Activated T-helper 2 cell treated with anti-CD3 and anti-CD28 coated beads, Interferon-gamma antibody, Interleukin-2, Interleukin-4, amounts not matched to agents 10 μg/mL and 5 μg/mL and 100 μg/mL, durations not matched to agents 14 hours and 24 hours and 36 hours (primary cell): ENCODE data around the gene SCLY. TPM values are rescaled to one million over a fixed set of nuclear protein-coding genes. Genes with fewer than 3 reads are reported as not detected.
"Not testable (repeated sequence)": the region's sequence is repeated elsewhere in the genome, so short reads cannot be mapped to it uniquely, and the experiment has no call there.

Experiments used
- DNase-seq: peaks from one replicate; pipeline ENCODE4 v3.0.0; 2021; ENCODE audit warnings: low spot score
- H3K27ac Mint-ChIP-seq: one replicate; pipeline ENCODE4 v1.8.0; 2021; ENCODE audit warnings: mixed read lengths
- H3K27me3 Mint-ChIP-seq: one replicate; pipeline ENCODE4 v1.8.0; 2021; ENCODE audit warnings: low read depth, mixed read lengths
- H3K36me3 Mint-ChIP-seq: one replicate; pipeline ENCODE4 v1.8.0; 2021; ENCODE audit warnings: low read depth, mixed read lengths
- H3K4me1 Mint-ChIP-seq: one replicate; pipeline ENCODE4 v1.8.0; 2021; ENCODE audit warnings: low read depth, mixed read lengths
- H3K4me3 Mint-ChIP-seq: one replicate; pipeline ENCODE4 v1.8.0; 2021; ENCODE audit warnings: low read depth, mild to moderate bottlenecking, moderate library complexity, mixed read lengths
- H3K9me3 Mint-ChIP-seq: one replicate; pipeline ENCODE4 v1.8.0; 2021; ENCODE audit warnings: mixed read lengths
- intact Hi-C: fragments of 100-400 bp; cut with micrococcal nuclease; formaldehyde crosslinking; loops from one replicate; pipeline ENCODE4 v1.15.1; 2023
- total RNA-seq: library from RNA; stranded (reverse); gene quantifications from 2 replicates; pipeline ENCODE4 v1.2.3, GENCODE V29; 2022

Gene SCLY
- total RNA-seq, 1 donor from 2014 or later: 102 TPM

GRCh38 chr2:238065071-238065846 is 4.5 kb downstream of the SCLY start:
- H3K27ac Mint-ChIP-seq: peak overlapping the region; percentile 12
- peaks cover 17% of the 10 kb centered on the region for H3K9me3 Mint-ChIP-seq
- peaks cover 69% of the 10 kb centered on the region for H3K4me1 Mint-ChIP-seq
- intact Hi-C loops: loop anchor here (10.0 kb wide), 1 partner anchor 630 kb away; no protein-coding TSS in a partner anchor
- no peak overlapping the region for H3K4me3 Mint-ChIP-seq
- peaks cover 79% of the 10 kb centered on the region for H3K36me3 Mint-ChIP-seq
- no peaks in the 10 kb centered on the region for H3K27me3 Mint-ChIP-seq
- DNase-seq: no peak

- Mint-ChIP-seq H3K4me1 (peaks cover 69% of the 10 kb centered on the region), H3K27ac (peak overlapping the region; percentile 69), H3K9me3 (peaks cover 17% of the 10 kb centered on the region), H3K27me3 (no peaks in the 10 kb centered on the region), H3K4me3 (no peak overlapping the region), H3K36me3 (peaks cover 81% of the 10 kb centered on the region)
- DNase-seq: no peak
- intact Hi-C loops: loop anchor here (10.0 kb wide), 1 partner anchor 631 kb away; no protein-coding TSS in a partner anchor
Measured at GRCh38 chr2:238066218-238066617, 5.4 kb downstream of the SCLY start.

GRCh38 chr2:238066718-238067117 is 5.9 kb downstream of the SCLY start:
- H3K9me3 Mint-ChIP-seq: peaks cover 19% of the 10 kb centered on the region
- peaks cover 66% of the 10 kb centered on the region for H3K4me1 Mint-ChIP-seq
- not testable (repeated sequence) for H3K4me3 Mint-ChIP-seq, H3K27me3 Mint-ChIP-seq, DNase-seq
- H3K27ac Mint-ChIP-seq: peak overlapping the region; percentile 69
- intact Hi-C loops: loop anchor here (10.0 kb wide), 1 partner anchor 632 kb away; no protein-coding TSS in a partner anchor
- peaks cover 80% of the 10 kb centered on the region for H3K36me3 Mint-ChIP-seq

DNA sequence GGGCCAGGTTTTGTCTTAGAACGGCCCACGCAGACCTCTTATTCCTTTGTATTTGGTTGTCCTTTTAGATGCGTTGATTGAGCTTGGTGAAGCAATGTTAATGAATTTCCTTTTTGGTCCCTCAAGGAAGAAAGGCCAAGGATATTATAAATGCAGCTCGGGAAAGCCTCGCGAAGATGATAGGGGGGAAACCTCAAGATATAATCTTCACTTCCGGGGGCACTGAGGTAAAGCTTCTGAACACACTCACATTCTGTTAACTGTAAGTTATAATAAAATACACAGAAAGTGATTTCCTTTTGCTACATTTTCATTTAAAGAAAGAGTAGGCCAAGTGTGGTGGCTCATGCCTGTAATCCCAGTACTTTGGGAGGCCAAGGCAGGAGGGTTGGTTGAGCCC is 7.1 kb downstream of the SCLY start:
- no peak for DNase-seq
- H3K4me3 Mint-ChIP-seq: no peak overlapping the region
- H3K27ac Mint-ChIP-seq: peak overlapping the region; percentile 24
- peaks cover 29% of the 10 kb centered on the region for H3K9me3 Mint-ChIP-seq
- peaks cover 84% of the 10 kb centered on the region for H3K36me3 Mint-ChIP-seq
- H3K4me1 Mint-ChIP-seq: peaks cover 64% of the 10 kb centered on the region
- H3K27me3 Mint-ChIP-seq: no peaks in the 10 kb centered on the region
- intact Hi-C loops: loop anchor here (10.0 kb wide), 1 partner anchor 633 kb away; no protein-coding TSS in a partner anchor

GRCh38 chr2:238069021-238069709 is 8.4 kb downstream of the SCLY start:
- no peak for DNase-seq
- peak overlapping the region; percentile 60 for H3K4me3 Mint-ChIP-seq
- peaks cover 35% of the 10 kb centered on the region for H3K9me3 Mint-ChIP-seq
- intact Hi-C loops: loop anchor here (10.0 kb wide), 1 partner anchor 634 kb away; no protein-coding TSS in a partner anchor
- H3K27ac Mint-ChIP-seq: peak overlapping the region; percentile 65
- no peaks in the 10 kb centered on the region for H3K27me3 Mint-ChIP-seq
- peaks cover 88% of the 10 kb centered on the region for H3K36me3 Mint-ChIP-seq
- H3K4me1 Mint-ChIP-seq: peaks cover 53% of the 10 kb centered on the region

DNA sequence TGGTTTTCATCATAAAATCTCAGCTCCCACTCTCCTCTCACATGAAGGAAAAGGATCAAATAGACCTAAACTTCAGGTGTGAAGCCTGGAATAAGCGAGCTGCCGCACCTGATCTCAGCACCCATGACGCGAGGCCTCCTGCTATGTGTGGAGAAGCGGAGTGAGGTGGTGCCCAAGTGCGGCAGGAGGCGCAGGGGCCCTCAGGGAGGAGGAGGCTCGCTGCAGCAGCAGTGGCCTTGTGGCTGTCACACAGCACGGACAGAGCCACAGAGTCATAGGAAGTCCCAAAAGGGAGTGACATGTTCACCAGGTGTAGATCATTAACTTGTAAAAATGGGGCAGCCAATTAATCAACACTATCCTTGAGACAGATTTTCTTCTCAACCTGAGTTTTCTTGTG is 9.1 kb downstream of the SCLY start:
- no peak for DNase-seq
- Mint-ChIP-seq H3K9me3 (peaks cover 37% of the 10 kb centered on the region), H3K27ac (peak overlapping the region; percentile 65), H3K36me3 (peaks cover 89% of the 10 kb centered on the region), H3K27me3 (no peaks in the 10 kb centered on the region), H3K4me3 (no peak overlapping the region), H3K4me1 (peaks cover 51% of the 10 kb centered on the region)
- intact Hi-C loops: loop anchor here (10.0 kb wide), 1 partner anchor 635 kb away; no protein-coding TSS in a partner anchor

GRCh38 chr2:238075397-238075796 is 14.6 kb downstream of the SCLY start:
- no peak overlapping the region for H3K4me3 Mint-ChIP-seq
- no peak for DNase-seq
- H3K4me1 Mint-ChIP-seq: peaks cover 21% of the 10 kb centered on the region
- intact Hi-C loops: no loop called here
- H3K9me3 Mint-ChIP-seq: peaks cover 25% of the 10 kb centered on the region
- no peaks in the 10 kb centered on the region for H3K27me3 Mint-ChIP-seq
- H3K27ac Mint-ChIP-seq: no peak overlapping the region
- H3K36me3 Mint-ChIP-seq: peaks cover 88% of the 10 kb centered on the region

GRCh38 chr2:238077292-238077691 is 16.5 kb downstream of the SCLY start:
- Mint-ChIP-seq H3K27ac (no peak overlapping the region), H3K4me3 (no peak overlapping the region), H3K36me3 (peaks cover 93% of the 10 kb centered on the region), H3K27me3 (no peaks in the 10 kb centered on the region), H3K4me1 (peaks cover 14% of the 10 kb centered on the region), H3K9me3 (peaks cover 18% of the 10 kb centered on the region)
- intact Hi-C loops: no loop called here
- DNase-seq: no peak

DNA sequence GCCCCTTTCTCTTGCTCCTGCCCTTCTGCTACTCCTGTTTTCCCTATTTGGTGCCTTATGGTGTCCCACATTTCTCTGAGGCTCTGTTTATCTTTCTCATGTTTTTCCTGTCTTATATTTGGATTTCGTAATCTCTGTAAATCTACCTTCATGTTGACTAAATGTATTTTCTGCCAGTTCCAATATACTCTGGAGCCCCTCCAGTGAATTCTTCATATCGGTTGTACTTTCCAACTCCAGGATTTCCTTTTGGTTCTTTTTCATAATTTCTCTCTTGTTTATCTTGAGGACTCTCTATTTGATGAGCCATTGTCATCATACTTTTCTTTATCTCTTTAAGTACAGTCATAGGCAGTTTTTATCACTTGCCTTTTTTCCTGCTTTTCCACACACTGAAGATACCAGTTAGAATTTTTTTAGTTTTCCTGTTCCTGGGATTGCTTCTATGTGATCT is 19.1 kb downstream of the SCLY start:
- H3K27ac Mint-ChIP-seq: no peak overlapping the region
- H3K4me3 Mint-ChIP-seq: no peak overlapping the region
- DNase-seq: no peak
- H3K4me1 Mint-ChIP-seq: peaks cover 9% of the 10 kb centered on the region
- peaks cover 88% of the 10 kb centered on the region for H3K36me3 Mint-ChIP-seq
- no peaks in the 10 kb centered on the region for H3K27me3 Mint-ChIP-seq
- H3K9me3 Mint-ChIP-seq: peaks cover 5% of the 10 kb centered on the region
- intact Hi-C loops: no loop called here

GRCh38 chr2:238080518-238080917 is 19.7 kb downstream of the SCLY start:
- no peak overlapping the region for H3K4me3 Mint-ChIP-seq
- peaks cover 4% of the 10 kb centered on the region for H3K4me1 Mint-ChIP-seq
- no peak overlapping the region for H3K27ac Mint-ChIP-seq
- no peak for DNase-seq
- H3K9me3 Mint-ChIP-seq: no peaks in the 10 kb centered on the region
- no peaks in the 10 kb centered on the region for H3K27me3 Mint-ChIP-seq
- peaks cover 86% of the 10 kb centered on the region for H3K36me3 Mint-ChIP-seq
- intact Hi-C loops: no loop called here

DNA sequence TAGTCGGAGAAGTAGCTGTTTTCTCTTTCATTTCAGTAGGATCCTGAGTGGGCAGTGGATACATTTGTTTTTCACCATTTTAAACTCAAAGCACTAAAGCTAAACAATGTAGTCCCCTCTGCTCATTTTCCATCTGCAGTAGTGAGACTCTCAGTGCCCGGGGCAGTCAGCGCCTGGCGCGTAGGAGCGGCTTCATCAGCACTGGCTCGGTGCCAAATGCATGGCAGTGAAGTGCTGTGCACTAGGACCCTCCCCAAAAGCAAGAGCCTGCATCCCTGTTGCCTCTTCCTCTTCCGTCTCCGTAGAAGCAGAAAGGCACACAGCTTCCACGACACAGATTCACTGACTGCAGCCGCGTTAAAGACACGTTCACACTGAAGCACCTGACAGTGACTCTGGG is 20.3 kb downstream of the SCLY start:
- no peak overlapping the region for H3K27ac Mint-ChIP-seq
- no peak for DNase-seq
- no peaks in the 10 kb centered on the region for H3K9me3 Mint-ChIP-seq
- no peak overlapping the region for H3K4me3 Mint-ChIP-seq
- H3K4me1 Mint-ChIP-seq: peaks cover 4% of the 10 kb centered on the region
- no peaks in the 10 kb centered on the region for H3K27me3 Mint-ChIP-seq
- H3K36me3 Mint-ChIP-seq: peaks cover 86% of the 10 kb centered on the region
- intact Hi-C loops: no loop called here

DNA sequence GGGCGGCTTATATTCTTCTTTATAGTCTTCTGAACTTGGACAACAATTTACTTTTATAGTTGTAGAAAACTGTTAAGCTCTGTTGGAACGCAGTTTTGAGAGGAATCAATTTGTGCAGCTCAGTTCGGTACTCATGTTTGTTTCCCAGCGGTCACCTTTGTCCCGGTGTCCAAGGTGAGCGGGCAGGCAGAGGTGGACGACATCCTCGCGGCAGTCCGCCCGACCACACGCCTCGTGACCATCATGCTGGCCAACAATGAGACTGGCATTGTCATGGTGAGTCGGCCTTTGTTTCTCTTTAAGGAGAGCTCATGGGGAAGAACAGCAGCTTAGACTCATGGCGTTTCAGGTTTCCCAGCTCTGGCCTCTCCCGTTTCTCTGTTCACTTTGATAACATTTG is 20.8 kb downstream of the SCLY start:
- Mint-ChIP-seq H3K4me3 (no peak overlapping the region), H3K27ac (no peak overlapping the region), H3K9me3 (no peaks in the 10 kb centered on the region), H3K4me1 (peaks cover 4% of the 10 kb centered on the region), H3K27me3 (no peaks in the 10 kb centered on the region), H3K36me3 (peaks cover 84% of the 10 kb centered on the region)
- intact Hi-C loops: no loop called here
- peak; percentile 5 for DNase-seq

- DNase-seq: peak; percentile 4
- H3K36me3 Mint-ChIP-seq: peaks cover 83% of the 10 kb centered on the region
- H3K27ac Mint-ChIP-seq: no peak overlapping the region
- no peak overlapping the region for H3K4me3 Mint-ChIP-seq
- no peaks in the 10 kb centered on the region for H3K9me3 Mint-ChIP-seq
- H3K27me3 Mint-ChIP-seq: no peaks in the 10 kb centered on the region
- intact Hi-C loops: no loop called here
- H3K4me1 Mint-ChIP-seq: peaks cover 5% of the 10 kb centered on the region
Measured at GRCh38 chr2:238082151-238082550, 21.4 kb downstream of the SCLY start.
